GM10847 (cell line): ENCODE data around the gene CTNNA1.

Experiments
- POLR2A ChIP-seq: IDR thresholded peaks from 2 replicates; pipeline ENCODE4 v1.6.1; 2011; ENCODE audit not compliant: insufficient read length; ENCODE audit errors: extremely low read depth

Gene CTNNA1

GRCh38 chr5:138833726-138834480, 80.7 kb downstream of the CTNNA1 start:
- no peak for TF ChIP-seq POLR2A

DNA sequence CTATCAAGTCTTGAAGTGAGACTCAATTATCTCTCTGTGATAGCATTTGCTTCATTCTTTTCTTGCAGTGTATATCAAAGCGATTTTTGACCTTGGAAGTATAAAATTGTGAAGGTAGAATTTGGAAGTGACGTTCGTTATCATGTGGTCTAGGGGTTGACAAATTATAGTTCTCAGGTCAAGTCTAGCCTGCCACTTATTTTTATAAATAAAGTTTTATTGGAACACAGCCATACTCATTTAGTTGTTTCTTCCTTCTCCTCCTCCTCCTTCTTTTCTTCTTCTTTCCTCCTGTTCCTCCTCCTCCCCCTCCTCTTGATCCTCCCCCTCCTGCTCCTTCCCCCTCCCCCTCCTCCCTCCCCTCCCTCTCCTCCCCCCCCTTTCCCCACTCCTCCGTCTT, 83.9 kb downstream of the CTNNA1 start:
- TF ChIP-seq POLR2A, result no peak

DNA sequence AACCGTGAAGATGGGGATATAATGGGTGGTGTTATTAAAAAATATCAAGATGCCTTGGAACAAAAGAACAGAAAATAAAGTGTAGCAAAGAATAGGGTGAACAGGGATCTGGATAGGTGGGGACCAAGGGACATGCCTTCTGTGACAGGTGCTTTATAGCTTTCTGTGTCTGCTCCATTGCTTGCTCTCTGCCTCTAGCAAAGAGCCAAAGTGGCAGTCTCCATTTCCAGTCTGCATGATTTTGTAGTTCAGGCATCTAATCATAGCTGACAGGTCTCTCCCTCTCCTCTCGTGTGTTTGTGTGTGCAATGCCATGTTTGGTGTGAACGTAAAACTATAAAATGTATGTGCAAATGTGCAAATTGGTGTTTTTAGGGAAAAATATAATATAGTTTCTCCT, 86.9 kb downstream of the CTNNA1 start:
- no peak for TF ChIP-seq POLR2A

DNA sequence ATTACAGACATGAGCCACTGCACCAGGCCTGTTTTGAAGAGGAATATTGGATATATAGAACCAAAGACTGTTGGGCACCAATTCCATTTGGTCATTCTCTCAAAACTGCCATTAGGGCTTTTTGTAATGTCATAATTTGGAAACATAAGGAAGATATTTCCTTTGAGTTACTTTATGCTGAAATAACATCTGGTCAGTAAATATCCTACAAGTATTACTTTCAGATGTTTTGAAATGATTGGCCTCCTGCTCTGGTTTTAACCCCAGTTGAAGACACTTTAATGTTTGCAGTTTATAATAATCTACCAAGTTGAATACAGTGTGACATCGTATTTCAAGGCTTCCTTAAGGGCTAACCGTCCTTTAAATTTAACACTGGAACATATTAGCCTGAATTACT, 88.3 kb downstream of the CTNNA1 start:
- no peak for TF ChIP-seq POLR2A

GRCh38 chr5:138843316-138844124, 90.3 kb downstream of the CTNNA1 start:
- TF ChIP-seq POLR2A, result no peak

DNA sequence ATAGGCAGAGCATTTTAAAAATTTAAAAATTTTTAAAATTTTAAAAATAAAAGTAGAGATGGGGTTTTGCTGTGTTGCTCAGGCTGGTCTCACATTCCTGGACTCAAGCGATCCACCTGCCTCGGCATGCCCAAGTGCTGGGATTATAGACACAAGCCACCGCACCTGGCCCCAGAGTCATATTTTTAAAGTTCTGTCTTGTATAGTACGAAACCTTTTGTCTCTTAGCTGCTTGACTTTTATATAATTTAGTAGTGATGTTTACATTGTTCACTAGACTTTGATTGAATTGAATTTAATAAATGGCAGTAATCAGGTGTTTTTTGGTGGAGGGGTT, 90.9 kb downstream of the CTNNA1 start:
- no peak for TF ChIP-seq POLR2A

- no peak for TF ChIP-seq POLR2A
Observed at GRCh38 chr5:138844812-138845513, 91.7 kb downstream of the CTNNA1 start.

GRCh38 chr5:138849439-138849838, 96.2 kb downstream of the CTNNA1 start:
- TF ChIP-seq POLR2A, result no peak

DNA sequence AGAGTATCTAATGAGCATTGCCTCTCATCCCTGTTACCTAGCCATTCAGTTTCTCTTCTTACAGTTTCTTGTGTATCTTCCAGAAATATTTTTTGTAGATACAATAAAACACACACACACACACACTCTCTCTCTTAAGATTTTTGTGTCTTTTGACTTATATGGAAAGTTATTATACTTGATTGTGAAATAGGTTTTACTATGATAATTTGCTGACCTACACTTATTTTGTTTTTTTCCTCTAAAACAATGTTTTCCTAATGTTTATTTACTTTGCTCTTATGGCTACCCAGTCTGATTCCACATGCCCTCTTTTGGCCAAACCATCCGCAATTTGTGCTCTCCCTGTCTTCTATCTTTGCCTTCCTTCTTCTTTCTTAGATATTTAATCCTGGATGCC, 96.7 kb downstream of the CTNNA1 start:
- TF ChIP-seq POLR2A, result no peak

DNA sequence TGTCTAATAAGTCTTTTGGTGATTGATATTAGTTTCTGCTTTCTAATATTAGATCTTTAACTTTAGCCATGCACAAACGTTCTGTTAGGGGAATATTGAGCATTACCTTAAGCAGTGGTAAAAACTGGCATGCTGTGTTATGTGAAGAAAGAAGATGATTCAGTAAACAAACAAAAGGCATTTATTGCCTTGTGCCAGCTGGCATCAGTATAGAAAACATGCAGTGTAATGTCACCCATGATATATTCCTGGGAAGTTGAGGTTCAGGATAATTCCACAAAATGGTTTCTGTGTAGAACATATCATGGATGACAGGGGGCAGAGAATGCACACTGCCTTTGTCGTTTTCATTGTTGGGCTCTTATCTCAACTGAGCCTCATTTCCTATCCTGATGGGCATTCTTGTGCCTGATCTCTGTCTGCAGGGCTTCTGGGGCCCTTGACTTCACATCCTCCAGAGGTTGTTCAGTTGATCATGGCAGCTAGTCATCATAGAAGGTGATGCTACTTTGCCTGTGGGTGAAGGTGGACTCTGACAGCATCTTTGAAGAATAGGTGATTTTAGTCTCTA, 97.7 kb downstream of the CTNNA1 start:
- TF ChIP-seq POLR2A, result no peak

GRCh38 chr5:138853132-138853531, 99.9 kb downstream of the CTNNA1 start:
- no peak for TF ChIP-seq POLR2A

DNA sequence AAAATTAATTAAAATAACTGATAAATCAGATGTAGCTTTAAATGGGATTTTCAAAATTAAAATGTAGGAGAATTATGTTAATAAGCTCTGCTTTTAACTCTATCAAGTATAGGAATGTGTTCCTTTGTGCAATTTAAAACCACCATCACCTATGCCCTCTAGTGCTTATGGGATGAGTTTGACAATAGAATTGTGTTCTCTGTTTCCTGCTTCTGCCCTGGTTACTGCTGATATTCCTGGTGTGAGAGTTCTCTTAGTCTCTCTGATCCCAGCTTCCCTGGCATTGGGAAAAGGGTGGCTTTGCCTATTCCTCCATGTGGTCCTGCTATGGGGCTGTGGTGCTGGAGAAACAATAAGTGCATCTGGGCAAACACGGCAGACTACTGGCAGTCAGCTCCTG, 113.8 kb downstream of the CTNNA1 start:
- TF ChIP-seq POLR2A, result no peak

GRCh38 chr5:138869038-138869437, 115.8 kb downstream of the CTNNA1 start:
- no peak for TF ChIP-seq POLR2A

GRCh38 chr5:138869763-138870500, 116.7 kb downstream of the CTNNA1 start:
- no peak for TF ChIP-seq POLR2A

GRCh38 chr5:138870611-138871010, 117.4 kb downstream of the CTNNA1 start:
- no peak for TF ChIP-seq POLR2A
